SKM-1 treated with dmso at 0.1 percent for 144 hours (cell line): ENCODE measurements around the gene AP1AR.
"Not testable (repeated sequence)": the region's sequence is repeated elsewhere in the genome, so short reads cannot be mapped to it uniquely, and the experiment has no call there.

ENCODE experiments used
- DNase-seq: peaks from one replicate; lab custom pipeline; 2025; ENCODE audit not compliant: unreplicated experiment; lab: John Stamatoyannopoulos, UW

The AP1AR gene

DNA sequence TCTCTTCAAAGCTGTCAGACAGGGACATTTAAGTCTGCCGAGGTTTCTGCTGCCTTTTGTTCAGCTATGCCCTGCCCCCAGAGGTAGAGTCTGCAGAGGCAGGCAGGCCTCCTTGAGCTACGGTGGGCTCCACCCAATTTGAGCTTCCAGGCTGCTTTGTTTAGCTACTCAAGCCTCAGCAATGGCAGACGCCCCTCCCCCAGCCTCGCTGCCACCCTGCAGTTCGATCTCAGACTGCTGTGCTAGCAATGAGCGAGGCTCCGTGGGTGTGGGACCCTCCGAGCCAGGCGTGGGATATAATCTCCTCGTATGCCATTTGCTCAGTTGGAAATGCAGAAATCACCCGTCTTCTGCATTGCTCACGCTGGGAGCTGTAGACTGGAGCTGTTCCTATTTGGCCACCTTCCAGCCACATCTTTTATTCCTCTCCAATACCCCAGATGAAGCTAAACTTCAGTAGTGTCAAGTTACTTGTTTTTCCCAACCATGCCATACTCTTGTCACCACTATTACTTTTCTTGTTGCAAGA lies 77.7 kb downstream of the AP1AR start:
- DNase-seq, result not testable (repeated sequence)

DNA sequence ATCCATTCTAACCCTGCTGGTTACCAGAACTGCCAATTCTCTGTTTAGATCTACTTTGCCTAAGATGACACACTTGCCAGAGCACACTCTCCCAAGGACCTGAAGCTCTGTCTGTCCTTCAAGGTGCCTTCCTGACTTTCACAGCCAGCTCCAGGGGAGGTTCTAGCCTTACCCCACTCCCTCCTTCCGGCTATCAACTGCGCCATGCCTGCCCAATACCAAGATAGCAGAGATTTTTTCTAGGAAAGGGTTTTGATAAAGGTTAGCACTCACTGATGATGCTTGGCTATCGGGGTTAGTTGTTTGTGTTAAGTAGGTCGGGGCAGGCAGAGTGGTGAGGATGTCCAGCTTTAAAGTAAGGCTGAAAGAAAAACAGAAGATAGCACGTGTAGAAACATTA lies 79.9 kb downstream of the AP1AR start:
- no peak for DNase-seq

DNA sequence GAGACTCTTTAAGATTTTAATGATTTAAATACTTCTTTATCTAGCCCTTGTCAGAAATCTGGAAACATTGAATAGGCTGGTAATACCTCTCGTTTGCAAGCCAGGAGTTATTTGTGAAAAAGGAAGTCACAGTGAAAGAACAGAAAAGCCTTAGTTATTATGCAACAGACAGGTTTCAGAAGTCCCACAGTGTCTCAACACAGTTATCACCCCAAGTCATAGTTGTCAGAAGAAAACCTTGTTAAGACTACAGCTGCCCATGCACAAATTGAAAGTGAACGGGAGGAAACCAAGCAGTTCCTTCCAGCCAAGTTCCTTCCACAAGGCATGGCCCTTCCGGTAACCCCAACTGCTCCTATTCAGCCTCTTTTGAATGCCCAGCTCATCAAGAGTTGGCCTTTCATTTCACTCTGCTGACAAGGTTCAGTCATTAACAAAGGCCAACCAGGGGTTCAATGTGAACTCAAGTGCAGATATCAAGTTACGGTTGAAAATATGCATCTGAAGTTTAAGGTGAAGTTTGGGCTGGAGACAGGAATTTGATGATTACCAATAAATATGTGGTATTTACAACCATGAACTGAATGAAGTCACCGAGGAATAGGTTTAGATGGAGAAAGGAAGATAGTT lies 81.1 kb downstream of the AP1AR start:
- DNase-seq, result peak; percentile 94

DNA sequence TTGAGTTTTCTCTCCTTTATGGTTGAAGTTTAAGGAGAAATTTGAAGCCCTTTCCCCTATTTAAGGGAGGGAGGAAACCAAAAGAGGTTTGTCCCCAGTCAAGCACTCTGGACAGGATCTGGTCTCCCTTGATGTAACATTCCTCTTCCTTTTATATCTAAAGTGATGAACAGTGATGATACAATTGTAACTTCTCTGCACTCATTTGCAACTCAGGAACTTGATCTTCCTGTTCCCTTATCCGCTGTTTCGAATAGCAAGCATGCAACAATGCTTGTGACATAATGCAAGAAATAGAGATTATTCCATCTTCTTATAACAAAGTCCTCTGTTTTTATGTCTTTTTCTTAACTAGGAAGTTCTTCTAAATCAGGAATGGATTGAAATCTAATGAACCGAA lies 83.9 kb downstream of the AP1AR start:
- no peak for DNase-seq

DNA sequence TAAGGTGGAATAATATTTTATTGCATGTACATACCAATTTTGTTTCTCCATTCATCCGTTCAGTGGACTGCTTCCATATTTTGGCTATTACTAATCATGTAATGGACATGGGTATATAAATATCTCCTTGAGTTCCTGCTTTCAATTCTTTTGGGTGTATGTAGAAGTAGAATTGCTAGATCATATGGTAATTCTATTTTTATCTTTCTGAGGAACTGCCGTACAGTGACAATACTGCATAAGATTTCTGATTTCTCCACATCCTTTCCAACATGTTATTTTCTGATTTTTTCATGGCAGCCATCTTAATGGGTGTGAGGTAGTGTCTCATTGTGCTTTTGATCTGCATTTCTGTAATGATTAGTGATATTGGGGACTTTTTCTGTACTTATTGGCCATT lies 84.8 kb downstream of the AP1AR start:
- DNase-seq, result no peak

DNA sequence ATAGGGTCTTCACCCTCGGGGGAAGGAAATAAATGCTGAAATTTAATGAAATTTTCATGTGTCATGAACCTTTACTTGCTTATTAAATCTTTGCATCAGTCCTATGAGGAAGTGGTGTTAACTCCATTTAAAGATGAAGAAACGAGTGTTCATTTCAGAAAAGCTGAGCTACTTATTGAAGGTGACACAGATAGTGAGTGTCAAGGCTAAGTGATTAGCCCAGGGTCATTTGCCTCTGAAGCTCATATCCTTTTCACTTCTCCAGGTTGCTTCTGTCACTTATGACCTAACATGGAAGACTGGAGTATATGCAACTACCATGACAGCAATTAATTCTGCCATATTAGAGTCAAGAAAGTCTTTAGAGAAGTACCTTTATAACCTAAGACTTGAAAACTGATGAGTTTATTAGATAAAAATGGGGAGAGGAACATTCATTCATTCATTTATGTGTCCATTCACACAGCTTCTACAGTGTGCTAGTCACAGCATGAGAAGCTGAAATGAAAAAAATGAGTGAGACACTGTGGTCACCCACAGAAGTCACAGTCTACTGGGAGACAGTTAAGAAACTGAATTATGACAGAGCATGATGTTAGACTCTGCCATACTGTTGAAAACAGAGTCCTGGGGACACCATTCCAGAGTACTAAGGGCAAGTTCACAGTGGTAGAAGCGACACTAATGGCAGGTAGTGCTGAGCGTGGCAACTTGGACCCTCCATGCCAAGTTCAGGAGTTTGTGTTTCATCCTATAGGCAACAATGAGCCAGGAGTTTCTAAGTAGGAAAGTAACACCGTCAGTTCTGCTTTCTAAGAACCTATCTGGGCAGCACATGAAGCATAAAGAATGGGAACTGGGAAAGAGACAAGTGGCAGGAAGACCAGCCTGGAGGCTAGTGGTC lies 86.9 kb downstream of the AP1AR start:
- DNase-seq, result no peak
